Tibial artery (tissue), 4 donors: Measurements from ENCODE around the gene PRKCB.

Source experiments
- DNase-seq, 2 donors: peaks; one replicate each; pipeline ENCODE4 v3.0.0-alpha.2; 2019
- H3K27ac ChIP-seq, 2 donors: fragments of 200-600 bp; sonication (generic) in 1 of 2; 1 replicate in 1 of 2; 2 replicates in 1 of 2; pipeline ENCODE4 v1.5.1; 2018 to 2019; ENCODE audit warnings: mild to moderate bottlenecking in 1 of 2
- H3K27me3 ChIP-seq, 2 donors: fragments of 200-600 bp; sonication (generic) in 1 of 2; one replicate each; pipeline versions ENCODE4 v1.5.1 to v1.6.0; 2016 to 2019
- H3K36me3 ChIP-seq, 3 donors: fragments of 200-600 bp; sonication (generic) in 2 of 3; one replicate each; pipeline ENCODE4 v1.5.1; 2016 to 2019; ENCODE audit warnings: mild to moderate bottlenecking in 2 of 3
- H3K4me1 ChIP-seq, 4 donors: fragments of 200-600 bp; sonication (generic) in 2 of 4; 1 replicate in 3 of 4; 2 replicates in 1 of 4; pipeline ENCODE4 v1.5.1; 2016 to 2019
- H3K4me3 ChIP-seq, 2 donors: fragments of 200-600 bp; sonication (generic) in 1 of 2; 1 replicate in 1 of 2; 2 replicates in 1 of 2; pipeline ENCODE4 v1.5.1; 2018 to 2019; ENCODE audit warnings: mild to moderate bottlenecking in 2 of 2
- H3K9me3 ChIP-seq, 3 donors: fragments of 200-600 bp; sonication (generic) in 1 of 3; one replicate each; pipeline ENCODE4 v1.5.1; 2016 to 2019
- intact Hi-C: fragments of 100-400 bp; cut with DNase I; formaldehyde crosslinking; loops from one replicate; pipeline ENCODE4 v1.15.0; 2023; ENCODE audit warnings: low total_unique reads
- TF ChIP-seq, protein P1 (sequence below), 2 experiments: fragments of 200-600 bp in 1 of 2; fragments of 450-650 bp in 1 of 2; IDR thresholded peaks; one replicate each; pipeline ENCODE4 v1.5.1; 2017 to 2019; ENCODE audit warnings: antibody characterized with exemption in 2 of 2, mild to moderate bottlenecking in 1 of 2, moderate library complexity in 1 of 2

The PRKCB gene

DNA sequence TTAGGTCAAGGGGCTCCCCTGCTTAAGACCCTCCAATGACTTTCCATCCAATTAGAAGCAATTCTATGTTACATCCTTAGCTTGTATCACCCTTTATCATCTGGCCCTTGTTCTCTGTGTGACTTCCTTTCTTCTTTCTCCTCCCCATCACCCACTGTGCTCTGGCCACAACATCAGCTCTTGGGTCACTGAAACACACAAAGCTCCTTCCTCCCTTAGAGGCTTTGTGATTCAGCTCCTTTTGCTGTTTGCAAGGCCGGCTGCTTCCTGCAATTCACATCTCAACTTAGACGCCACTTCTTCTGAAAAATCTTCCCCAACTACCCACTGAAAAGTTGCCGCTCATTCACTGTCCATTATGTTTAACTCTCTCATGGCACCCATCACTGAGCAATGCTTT lies 289.4 kb downstream of the PRKCB start:
- no peaks in the 10 kb centered on the region for H3K4me1 ChIP-seq
- DNase-seq: no peak
- TF ChIP-seq, protein P1, sequence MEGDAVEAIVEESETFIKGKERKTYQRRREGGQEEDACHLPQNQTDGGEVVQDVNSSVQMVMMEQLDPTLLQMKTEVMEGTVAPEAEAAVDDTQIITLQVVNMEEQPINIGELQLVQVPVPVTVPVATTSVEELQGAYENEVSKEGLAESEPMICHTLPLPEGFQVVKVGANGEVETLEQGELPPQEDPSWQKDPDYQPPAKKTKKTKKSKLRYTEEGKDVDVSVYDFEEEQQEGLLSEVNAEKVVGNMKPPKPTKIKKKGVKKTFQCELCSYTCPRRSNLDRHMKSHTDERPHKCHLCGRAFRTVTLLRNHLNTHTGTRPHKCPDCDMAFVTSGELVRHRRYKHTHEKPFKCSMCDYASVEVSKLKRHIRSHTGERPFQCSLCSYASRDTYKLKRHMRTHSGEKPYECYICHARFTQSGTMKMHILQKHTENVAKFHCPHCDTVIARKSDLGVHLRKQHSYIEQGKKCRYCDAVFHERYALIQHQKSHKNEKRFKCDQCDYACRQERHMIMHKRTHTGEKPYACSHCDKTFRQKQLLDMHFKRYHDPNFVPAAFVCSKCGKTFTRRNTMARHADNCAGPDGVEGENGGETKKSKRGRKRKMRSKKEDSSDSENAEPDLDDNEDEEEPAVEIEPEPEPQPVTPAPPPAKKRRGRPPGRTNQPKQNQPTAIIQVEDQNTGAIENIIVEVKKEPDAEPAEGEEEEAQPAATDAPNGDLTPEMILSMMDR (IDR thresholded peaks at IDR 0.05): no peak
- no peaks in the 10 kb centered on the region for H3K36me3 ChIP-seq
- intact Hi-C loops: loop anchor here (10.0 kb wide), 1 partner anchor 60 kb away; no protein-coding TSS in a partner anchor
- H3K27me3 ChIP-seq: no peaks in the 10 kb centered on the region
- H3K9me3 ChIP-seq: no peaks in the 10 kb centered on the region
- H3K27ac ChIP-seq: no peak overlapping the region
- H3K4me3 ChIP-seq: no peak overlapping the region

- no peak for DNase-seq
- Histone ChIP-seq H3K27me3 (no peaks in the 10 kb centered on the region), H3K9me3 (no peaks in the 10 kb centered on the region), H3K4me3 (no peak overlapping the region), H3K4me1 (no peaks in the 10 kb centered on the region), H3K27ac (no peak overlapping the region), H3K36me3 (no peaks in the 10 kb centered on the region)
- intact Hi-C loops: loop anchor here (10.0 kb wide), 1 partner anchor 55 kb away; no protein-coding TSS in a partner anchor
- TF ChIP-seq, protein P1 (IDR thresholded peaks at IDR 0.05): no peak
Observed at GRCh38 chr16:24129412-24129918, 293.7 kb downstream of the PRKCB start.

DNA sequence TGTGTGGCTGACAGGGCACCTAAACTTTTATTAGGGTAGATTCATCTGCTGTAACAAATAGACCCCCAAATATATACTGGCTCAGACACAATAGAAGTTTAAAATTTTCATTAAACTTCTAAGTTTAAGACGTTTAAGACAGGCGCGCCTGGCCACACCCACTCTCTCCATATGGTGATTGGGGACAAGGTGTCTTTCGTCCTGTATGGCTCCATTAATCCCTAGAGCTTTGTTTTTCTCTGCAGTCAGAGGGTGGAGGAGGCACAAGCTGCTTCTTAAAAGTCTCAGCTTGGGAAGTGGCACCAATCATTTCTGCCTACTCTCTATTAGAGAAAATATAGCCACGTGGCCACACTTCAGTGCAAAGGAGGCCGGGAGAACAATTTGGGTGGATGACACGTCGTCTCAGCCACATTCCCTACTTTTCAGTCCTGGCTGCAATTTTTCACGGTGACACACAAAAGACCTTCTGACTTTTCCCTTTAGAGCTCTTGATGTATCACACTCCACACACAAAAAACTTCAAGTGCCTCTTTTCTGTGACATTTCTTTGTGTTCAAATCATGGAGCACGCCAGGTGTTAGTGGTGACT lies 294.8 kb downstream of the PRKCB start:
- H3K27me3 ChIP-seq: no peaks in the 10 kb centered on the region
- no peak overlapping the region for H3K27ac ChIP-seq
- no peaks in the 10 kb centered on the region for H3K4me1 ChIP-seq
- H3K36me3 ChIP-seq: no peaks in the 10 kb centered on the region
- intact Hi-C loops: no loop called here
- no peaks in the 10 kb centered on the region for H3K9me3 ChIP-seq
- H3K4me3 ChIP-seq: no peak overlapping the region
- no peak for DNase-seq
- TF ChIP-seq, protein P1 (IDR thresholded peaks at IDR 0.05): no peak

- H3K4me3 ChIP-seq: no peak overlapping the region
- H3K27ac ChIP-seq: no peak overlapping the region
- TF ChIP-seq, protein P1 (IDR thresholded peaks at IDR 0.05): no peak
- no peaks in the 10 kb centered on the region for H3K27me3 ChIP-seq
- H3K4me1 ChIP-seq: no peaks in the 10 kb centered on the region
- H3K9me3 ChIP-seq: no peaks in the 10 kb centered on the region
- H3K36me3 ChIP-seq: no peaks in the 10 kb centered on the region
- intact Hi-C loops: no loop called here
- DNase-seq: no peak
Observed at GRCh38 chr16:24131294-24131693, 295.5 kb downstream of the PRKCB start.

DNA sequence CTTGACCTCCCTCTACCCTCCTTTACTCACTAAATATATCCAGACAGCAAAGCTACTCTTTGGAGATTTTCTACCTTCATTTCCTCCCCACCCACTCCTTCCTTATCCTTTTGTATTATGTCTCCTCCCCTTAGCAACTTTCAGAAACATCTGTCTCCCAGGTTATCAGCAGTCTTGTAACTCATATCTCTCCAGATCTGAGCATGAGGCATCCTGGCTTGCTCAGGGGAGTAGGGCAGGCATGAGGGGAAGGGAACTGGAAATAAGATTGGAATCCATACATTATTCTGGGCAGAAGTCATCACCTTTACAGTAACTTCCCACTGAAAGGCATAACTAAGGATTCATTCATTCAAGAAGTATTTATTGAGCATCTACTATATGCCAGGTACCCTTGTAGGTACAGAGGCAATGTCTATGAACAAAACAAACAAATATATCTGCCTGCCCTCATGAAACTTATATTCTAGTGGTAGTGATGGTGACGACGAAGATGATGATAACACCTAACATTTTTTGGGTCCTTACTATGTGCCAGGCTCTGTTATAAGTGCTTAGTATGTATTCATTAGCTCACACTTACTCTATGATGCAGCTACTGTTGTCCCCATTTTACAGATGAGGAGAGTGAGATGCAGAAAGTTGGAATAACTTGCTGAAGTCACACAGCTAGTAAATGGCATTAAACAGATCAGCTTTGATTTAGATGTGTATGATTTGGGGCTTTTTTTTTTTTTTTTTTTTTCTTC lies 296.4 kb downstream of the PRKCB start:
- H3K36me3 ChIP-seq: no peaks in the 10 kb centered on the region
- H3K9me3 ChIP-seq: no peaks in the 10 kb centered on the region
- DNase-seq: no peak
- no peak overlapping the region for H3K27ac ChIP-seq
- TF ChIP-seq, protein P1 (IDR thresholded peaks at IDR 0.05): no peak
- no peaks in the 10 kb centered on the region for H3K4me1 ChIP-seq
- intact Hi-C loops: no loop called here
- H3K27me3 ChIP-seq: no peaks in the 10 kb centered on the region
- no peak overlapping the region for H3K4me3 ChIP-seq
